DMS114 treated with DMSO at 0.1 percent for 48 hours (cell line): Measurements from ENCODE around the gene C6orf52.
"Not testable (repeated sequence)": the region's sequence is repeated elsewhere in the genome, so short reads cannot be mapped to it uniquely, and the experiment has no call there.

Source experiments
- DNase-seq: peaks from one replicate; lab custom pipeline; 2025; ENCODE audit not compliant: unreplicated experiment; lab: John Stamatoyannopoulos, UW

Gene C6orf52

GRCh38 chr6:10694302-10695085, at the start of gene C6orf52, which contains the start of gene PAK1IP1:
TSS of gene C6orf52 (minus strand) at chr6:10694616. CDS start at chr6:10687550, 7,066 bp downstream.
TSS of gene PAK1IP1 (plus strand) at chr6:10694972. CDS start at chr6:10694986, 14 bp downstream.
- DNase-seq, result peak; percentile 94

- DNase-seq, result no peak
These were observed 49.1 kb upstream of the C6orf52 start for GRCh38 chr6:10743515-10743914.

- no peak for DNase-seq
These were observed 47.8 kb upstream of the C6orf52 start for GRCh38 chr6:10742251-10742650.

GRCh38 chr6:10741643-10742042, 47.2 kb upstream of the C6orf52 start:
- DNase-seq, result not testable (repeated sequence)

GRCh38 chr6:10740061-10740460, 45.6 kb upstream of the C6orf52 start:
- DNase-seq, result no peak

- DNase-seq, result no peak
These were observed 42.3 kb upstream of the C6orf52 start for GRCh38 chr6:10736731-10737130.

- DNase-seq, result no peak
These were observed 39.4 kb upstream of the C6orf52 start for GRCh38 chr6:10733863-10734262.

DNA sequence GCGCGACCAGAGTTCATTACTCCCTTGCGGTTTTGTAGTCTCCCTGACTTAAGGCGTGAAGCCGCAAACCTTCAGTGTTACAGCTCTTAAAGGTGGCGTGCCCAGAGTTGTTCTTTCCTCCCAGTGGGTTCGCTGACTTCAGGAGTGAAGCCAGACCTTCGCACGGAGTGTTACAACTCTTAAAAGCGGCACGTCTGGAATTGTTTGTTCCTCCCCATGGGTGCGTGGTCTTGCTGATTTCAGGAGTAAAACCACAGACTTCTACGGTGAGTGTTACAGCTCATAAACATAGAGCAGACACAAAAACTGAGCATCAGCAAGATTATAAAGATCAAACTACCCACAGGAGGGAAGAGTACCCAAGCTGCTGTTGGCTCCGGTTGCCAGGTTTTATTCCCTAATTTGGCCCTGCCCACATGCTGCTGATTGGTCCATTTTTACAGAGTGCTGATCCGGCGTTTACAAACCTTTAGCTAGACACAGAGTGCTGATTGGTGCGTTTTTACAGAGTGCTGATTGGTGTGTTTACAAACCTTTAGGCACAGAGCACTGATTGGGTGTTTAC, 38.8 kb upstream of the C6orf52 start:
- no peak for DNase-seq

GRCh38 chr6:10730254-10730653, 35.8 kb upstream of the C6orf52 start:
- no peak for DNase-seq

- DNase-seq, result no peak
These were observed 31.3 kb upstream of the C6orf52 start for GRCh38 chr6:10725716-10726115.

- no peak for DNase-seq
These were observed 30.6 kb upstream of the C6orf52 start for GRCh38 chr6:10725044-10725443.

- DNase-seq, result no peak
These were observed 29.1 kb upstream of the C6orf52 start for GRCh38 chr6:10723567-10723881.

DNA sequence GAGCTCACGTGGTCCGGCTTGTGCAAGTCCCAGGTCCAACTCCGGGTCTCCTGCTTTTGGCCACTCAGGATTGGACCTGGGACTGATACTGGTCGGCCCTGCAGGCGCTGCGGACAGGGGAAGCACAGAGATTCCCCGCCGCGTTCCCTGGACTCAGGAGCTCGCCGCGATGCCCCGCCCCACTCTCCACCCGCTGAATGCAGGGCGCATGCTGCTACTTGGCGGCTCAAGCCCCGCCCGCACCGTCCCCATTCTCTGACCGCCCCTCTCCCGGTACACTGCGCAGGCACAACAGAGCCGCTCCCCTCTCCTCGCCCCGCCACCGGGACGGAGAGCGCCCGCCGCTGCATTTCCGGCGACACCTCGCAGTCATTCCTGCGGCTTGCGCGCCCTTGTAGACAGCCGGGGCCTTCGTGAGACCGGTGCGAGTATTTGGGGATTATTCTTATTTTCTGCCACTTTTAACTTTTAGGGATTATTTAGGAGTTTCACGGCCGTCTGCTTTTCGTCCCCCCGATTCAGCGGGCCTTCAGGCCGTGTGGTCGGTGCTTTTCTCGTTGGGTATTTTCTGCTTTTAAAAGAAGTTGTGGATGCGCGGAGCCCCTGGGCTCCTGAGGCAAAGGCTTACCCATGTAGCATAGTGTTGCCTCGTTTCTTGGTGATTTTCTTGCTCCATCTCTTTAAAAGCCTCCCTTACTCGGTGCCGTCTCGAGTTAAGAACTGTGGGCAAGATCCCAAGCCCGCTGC, 28.6 kb upstream of the C6orf52 start, which contains the start of gene TMEM14C:
Gene TMEM14C, plus strand, starts transcription at position 251 of the 747 bp plus-strand sequence. CDS start 1,544 bp downstream, outside the sequence.
- DNase-seq, result peak; percentile 96

DNA sequence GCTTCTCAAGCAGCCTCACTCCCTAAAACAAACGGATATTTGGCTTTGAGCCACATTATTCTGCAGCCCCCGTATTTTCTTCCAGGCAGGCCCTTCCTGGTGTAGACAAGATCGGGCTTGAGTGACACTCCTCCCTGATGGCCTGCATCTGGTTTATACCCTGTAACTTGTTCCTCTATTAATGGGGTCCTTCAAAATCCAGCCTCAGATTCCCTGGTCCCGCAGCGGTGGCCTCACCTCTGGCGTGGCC, 28.1 kb upstream of the C6orf52 start:
- no peak for DNase-seq

DNA sequence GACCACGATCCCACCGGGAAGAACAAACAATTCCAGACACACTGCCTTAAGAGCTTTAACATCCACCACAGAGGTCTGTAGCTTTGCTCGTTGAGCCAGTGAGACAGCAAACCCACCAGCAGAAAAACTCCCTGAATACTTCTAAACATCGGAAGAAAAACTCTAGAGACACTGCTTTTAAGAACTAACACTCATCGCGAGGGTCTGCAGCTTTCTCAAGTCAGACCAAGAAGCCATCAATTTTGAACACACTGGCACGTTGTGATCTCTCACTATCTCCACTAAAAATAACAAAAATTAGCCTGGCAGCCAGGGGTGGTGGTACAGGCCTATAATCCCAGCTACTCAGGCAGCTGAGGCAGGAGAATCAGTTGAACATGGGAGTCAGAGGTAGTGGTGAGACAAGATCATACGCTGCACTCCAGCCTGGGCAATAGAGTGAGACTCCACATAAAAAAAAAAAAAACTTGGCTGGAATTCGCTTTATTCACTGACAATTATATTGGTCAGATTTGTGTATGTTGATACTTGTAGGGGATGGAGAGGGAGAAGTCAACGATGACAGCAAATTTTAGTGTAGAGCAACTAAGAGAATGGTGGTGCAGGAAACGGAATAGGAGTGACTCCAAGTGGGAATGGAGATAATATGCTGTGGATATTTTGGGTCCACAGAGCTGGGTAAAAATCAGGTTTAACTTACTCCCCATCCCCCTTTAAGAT, 27.6 kb upstream of the C6orf52 start:
- no peak for DNase-seq

- DNase-seq, result not testable (repeated sequence)
These were observed 26.8 kb upstream of the C6orf52 start for GRCh38 chr6:10720960-10721849.

GRCh38 chr6:10720265-10720959, 26.0 kb upstream of the C6orf52 start:
- DNase-seq, result no peak

GRCh38 chr6:10719964-10720264, 25.5 kb upstream of the C6orf52 start:
- no peak for DNase-seq

- peak; percentile 28 for DNase-seq
These were observed 25.0 kb upstream of the C6orf52 start for GRCh38 chr6:10719296-10719963.

DNA sequence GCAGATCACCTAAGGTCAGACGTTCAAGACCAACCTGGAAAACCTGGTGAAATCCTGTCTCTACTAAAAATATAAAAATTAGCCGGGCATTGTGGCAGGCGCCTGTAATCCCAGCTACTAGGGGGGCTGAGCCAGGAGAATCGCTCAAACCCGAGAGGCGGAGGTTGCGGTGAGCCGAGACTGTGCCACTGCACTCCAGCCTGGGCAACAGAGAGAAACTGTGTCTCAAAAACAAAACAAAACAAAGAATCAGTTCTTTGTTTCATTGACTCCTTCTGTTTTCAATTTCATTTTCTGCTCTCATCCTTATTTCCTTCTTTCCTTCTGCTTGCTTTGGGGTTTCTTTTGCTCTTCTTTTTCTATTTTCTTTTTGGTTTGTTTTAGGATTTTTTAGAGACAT, 19.5 kb upstream of the C6orf52 start:
- DNase-seq, result no peak
